Forelimb muscle (tissue), 1 donor: ENCODE results near the gene CXCL6. TPM values are rescaled to one million over a fixed set of nuclear protein-coding genes. Genes with fewer than 3 reads are reported as not detected.

Source experiments
- DNase-seq: peaks from one replicate; pipeline ENCODE4 v3.0.0-alpha.2; 2013; ENCODE audit warnings: low read depth
- polyA plus RNA-seq: library from polyadenylated mRNA; unstranded; fragments of 120-200 nt; gene quantifications from one replicate; pipeline ENCODE4 v1.2.1, GENCODE V29; 2013; ENCODE audit not compliant: insufficient read length

CXCL6 gene
- polyA plus RNA-seq, 1 donor = not detected

DNA sequence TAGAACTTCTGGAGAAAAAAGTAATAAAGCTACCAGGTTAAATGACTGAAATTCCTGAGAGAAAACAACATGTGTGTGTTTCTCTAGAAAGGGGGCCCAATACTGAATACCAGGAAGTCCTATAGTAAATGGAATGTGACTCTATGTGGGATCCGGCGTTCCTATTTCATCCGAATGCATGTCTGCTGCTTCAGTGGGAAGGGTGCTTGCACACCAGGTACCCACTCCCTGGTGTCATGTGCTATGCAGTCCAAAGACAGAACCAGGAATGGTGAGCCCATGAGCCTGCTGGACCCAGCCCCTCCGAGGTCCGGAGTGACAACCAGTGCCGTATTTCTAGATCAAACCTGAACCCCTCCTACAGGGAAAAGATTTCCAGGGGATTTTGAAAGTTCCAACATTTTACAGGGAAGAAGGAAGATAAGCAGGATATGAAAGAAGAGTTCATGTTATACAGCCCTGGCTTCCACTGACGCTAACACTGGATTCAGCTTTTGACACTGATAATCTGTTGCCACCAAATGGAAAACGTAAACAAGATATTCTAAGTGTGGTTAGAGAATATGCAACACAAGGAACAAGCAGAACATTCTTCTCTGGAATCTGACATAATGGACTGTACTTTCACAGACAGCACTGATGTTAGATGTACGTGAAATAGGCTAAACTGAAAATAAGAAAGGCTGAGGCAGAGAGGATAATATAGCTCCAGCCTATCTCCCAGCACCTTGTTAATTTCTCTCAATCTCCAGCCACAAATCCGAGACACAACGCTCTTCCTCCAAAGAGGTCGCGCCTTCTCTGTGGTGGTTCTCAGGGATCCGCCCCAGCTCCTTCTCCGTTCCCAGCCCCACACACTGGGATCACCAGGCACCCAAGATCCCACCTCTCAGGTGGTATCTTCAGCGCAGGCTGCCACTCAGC lies 32.0 kb downstream of the CXCL6 start:
- no peak for DNase-seq

DNA sequence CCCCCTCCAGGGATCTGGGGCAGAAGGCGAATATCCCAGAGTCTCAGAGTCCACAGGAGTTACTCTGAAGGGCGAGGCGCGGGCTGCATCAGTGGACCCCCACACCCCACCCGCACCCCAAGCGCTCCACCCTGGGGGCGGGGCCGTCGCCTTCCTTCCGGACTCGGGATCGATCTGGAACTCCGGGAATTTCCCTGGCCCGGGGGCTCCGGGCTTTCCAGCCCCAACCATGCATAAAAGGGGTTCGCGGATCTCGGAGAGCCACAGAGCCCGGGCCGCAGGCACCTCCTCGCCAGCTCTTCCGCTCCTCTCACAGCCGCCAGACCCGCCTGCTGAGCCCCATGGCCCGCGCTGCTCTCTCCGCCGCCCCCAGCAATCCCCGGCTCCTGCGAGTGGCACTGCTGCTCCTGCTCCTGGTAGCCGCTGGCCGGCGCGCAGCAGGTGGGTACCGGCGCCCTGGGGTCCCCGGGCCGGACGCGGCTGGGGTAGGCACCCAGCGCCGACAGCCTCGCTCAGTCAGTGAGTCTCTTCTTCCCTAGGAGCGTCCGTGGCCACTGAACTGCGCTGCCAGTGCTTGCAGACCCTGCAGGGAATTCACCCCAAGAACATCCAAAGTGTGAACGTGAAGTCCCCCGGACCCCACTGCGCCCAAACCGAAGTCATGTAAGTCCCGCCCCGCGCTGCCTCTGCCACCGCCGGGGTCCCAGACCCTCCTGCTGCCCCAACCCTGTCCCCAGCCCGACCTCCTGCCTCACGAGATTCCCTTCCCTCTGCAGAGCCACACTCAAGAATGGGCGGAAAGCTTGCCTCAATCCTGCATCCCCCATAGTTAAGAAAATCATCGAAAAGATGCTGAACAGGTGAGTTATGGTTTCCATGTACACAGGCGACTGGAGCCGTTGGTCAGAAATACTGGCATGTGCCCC lies 32.9 kb downstream of the CXCL6 start, which contains the start of gene CXCL1:
TSS of gene CXCL1 (plus strand) at position 264 of the 926 bp plus-strand sequence. CDS start at position 342, 78 bp downstream.
- DNase-seq = no peak

DNA sequence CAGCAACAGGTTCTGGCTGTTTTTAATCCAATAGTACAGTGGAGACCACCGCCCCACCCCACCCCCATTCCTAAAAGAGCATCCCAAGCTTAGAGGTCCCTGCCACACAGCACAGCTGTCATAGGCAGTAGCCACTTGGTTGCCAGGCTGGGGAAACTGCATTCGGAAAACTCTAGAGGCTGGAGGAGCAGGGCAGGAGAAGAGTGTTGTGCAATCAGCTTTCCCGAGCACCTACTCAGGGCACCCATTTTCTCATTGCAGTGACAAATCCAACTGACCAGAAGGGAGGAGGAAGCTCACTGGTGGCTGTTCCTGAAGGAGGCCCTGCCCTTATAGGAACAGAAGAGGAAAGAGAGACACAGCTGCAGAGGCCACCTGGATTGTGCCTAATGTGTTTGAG lies 33.8 kb downstream of the CXCL6 start:
- DNase-seq = no peak

DNA sequence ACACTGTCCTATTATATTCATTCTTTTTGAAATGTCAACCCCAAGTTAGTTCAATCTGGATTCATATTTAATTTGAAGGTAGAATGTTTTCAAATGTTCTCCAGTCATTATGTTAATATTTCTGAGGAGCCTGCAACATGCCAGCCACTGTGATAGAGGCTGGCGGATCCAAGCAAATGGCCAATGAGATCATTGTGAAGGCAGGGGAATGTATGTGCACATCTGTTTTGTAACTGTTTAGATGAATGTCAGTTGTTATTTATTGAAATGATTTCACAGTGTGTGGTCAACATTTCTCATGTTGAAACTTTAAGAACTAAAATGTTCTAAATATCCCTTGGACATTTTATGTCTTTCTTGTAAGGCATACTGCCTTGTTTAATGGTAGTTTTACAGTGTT lies 34.3 kb downstream of the CXCL6 start:
- no peak for DNase-seq

DNA sequence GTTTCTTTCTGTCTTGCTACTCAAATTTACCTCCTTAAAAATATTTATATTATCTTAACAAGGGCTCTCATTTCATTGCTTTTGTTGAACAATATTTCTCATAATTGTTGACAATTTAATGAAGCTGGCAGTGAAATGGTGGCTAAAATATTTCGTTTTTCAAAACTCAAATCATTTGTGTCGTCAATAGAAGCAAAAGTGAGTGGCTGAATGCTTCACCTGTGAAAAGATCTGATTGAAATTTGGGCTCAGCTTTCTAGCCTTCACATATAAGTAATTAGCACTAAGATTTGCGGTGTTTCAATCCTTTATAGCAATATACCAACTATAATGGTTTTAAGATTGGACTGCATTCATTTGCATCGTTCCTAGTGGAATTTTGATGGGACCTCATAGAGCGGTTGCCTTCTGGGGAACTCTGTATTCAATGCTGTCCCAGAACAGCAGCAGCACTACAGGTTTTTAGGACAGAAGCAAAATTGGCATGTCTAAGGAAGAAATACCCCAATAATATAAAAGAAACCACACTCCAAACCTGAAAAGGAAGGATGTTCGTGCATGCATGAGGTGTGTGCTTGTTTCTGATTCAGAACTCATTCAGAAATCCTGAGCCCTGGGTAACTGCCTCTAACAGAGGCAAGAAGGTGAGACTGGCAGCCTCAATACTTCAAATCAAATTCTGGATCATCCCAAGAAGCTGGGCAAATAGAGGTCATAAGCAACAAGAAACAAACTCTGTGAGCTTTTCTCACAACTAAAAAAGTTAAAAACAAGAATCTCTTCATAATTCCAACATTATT lies 35.2 kb downstream of the CXCL6 start:
- DNase-seq = no peak

DNA sequence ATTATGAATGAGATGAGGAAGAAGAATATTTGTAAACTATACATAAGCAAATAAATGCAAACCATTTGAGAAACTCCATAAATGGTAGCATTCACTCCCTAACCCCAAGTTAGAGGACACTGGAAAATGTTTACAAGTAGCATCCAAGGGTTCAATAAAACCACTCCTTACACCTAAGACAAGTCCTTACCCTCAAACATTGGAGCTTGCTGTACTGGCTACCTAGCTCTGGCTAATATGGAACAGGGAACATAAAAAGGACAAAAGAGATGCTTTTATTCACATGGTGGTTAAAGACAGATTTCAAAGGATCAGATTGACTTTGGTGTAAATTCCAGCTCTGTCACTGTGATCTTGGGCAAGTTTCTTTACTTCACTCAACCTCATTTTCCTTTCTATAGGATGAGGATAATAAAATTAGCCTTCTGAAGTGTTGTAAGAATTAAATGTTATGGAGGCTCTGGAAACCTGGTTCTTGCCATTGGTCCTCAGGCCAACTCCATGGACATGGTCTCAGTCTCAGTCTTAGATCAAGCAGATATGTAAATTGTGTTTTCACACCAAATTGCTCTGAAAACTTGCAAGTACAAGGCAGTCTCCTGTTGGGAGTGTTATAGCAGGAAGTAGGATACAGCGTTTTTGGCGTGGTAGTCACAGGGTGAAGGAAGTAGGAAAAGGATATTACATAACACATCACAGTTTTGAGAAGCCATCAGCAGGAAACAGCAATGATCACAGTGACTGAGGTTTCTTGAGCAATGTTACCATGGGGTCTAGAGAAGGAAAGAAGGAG lies 36.0 kb downstream of the CXCL6 start:
- DNase-seq = no peak

DNA sequence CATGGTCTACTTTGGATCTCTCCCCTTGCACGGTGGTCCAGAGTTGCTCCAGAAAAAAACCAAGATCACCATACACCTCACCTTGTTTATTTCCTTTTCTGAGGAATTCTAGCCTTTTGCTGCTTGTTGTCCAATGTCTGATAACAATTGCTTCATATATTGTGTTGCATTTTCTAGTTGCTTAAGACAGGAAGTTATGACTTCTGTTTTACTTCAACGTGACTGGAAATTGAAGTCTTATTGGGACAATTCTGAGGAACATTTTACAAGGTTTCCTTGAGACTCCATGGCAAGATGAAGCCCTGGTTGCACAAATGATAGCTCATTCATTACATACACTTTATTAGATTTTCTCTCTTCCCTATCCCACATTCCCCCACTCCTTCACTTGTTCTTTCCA lies 37.9 kb downstream of the CXCL6 start:
- DNase-seq = no peak

DNA sequence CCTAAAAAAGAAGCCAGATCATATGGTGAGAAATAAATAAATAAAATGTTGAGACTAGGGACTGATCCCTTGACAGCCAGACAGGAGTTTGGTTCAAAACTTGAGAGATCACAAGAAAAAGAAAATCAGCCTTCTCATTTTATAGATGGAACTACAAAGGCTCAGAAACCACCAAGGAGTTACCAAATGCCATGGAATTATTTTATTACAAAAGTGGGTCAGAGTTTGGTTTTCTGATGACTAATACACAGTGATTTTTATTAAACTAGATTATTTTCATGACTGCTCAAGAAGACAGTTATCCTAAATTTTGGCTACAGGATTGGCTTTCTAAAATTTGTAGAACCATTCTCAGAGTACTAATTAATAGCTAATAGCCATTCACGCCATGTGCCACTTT lies 38.9 kb downstream of the CXCL6 start:
- DNase-seq = no peak

DNA sequence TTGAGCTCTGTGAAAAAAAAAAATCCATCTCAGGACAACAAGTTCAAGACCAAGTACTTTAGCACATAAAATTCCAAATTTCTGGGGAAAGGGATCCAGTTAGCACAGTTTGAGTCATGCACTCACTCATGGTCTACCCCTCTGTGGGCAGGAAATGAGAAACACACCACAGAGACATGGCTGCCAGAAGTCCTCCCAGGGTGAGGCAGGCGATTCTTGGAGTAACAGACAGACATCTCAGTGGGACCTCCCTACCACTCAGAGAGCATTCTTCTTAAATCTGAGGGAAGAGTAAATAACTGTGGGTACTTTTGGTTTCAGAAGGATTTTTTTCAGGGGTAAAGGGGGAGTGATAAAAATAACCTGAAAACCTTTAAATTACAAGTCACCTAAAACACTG lies 46.8 kb downstream of the CXCL6 start:
- no peak for DNase-seq

DNA sequence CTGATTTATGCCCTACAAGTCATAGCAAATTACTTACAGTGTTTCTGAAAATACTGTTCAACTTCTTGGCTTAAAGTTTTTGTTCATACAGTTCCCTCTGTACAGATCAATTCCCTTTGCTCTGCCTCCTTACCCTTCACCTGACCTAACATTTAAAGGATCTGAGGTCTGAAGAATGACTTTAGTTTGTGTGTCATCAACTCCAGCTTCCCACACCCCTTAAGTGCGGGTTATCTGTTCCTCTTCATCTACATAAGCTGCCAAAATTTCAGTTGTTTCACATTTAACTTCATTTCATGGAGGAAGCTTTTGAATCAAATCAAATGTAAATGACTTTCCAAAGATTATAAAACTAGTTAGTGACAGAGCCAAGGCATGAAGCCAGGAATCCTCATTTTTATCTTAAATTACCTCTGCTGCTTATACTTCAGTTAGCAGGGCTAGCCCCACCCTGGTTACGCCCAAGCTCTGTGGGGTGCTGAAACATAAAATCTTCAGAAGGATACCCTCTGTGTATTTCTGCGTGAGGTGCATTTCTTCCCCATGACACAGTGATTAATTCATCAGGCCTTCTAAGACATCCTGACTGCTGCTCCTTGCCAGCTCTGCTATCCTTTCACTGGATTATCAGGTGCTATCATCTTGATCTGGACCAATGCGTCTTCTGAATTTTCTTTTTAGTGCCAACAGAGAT lies 49.2 kb downstream of the CXCL6 start:
- no peak for DNase-seq

Other genes with a start within 250 kb of the CXCL6 start
- not detected for gene RASSF6, start 216.2 kb upstream of the CXCL6 start, polyA plus RNA-seq
- 3.3 TPM for gene CXCL8, start 96.1 kb upstream of the CXCL6 start, polyA plus RNA-seq
- gene PF4V1, start 16.6 kb downstream of the CXCL6 start, polyA plus RNA-seq = not detected
- not detected for gene CXCL1, start 32.7 kb downstream of the CXCL6 start, polyA plus RNA-seq
- 1.3 TPM for gene PF4, start 145.3 kb downstream of the CXCL6 start, polyA plus RNA-seq
- 2.8 TPM for gene PPBP, start 151.5 kb downstream of the CXCL6 start, polyA plus RNA-seq
- not detected for gene CXCL5, start 162.0 kb downstream of the CXCL6 start, polyA plus RNA-seq
- 0.09 TPM for gene CXCL3, start 202.0 kb downstream of the CXCL6 start, polyA plus RNA-seq